ENCODE measurements around the gene MEF2D.

The MEF2D gene

DNA sequence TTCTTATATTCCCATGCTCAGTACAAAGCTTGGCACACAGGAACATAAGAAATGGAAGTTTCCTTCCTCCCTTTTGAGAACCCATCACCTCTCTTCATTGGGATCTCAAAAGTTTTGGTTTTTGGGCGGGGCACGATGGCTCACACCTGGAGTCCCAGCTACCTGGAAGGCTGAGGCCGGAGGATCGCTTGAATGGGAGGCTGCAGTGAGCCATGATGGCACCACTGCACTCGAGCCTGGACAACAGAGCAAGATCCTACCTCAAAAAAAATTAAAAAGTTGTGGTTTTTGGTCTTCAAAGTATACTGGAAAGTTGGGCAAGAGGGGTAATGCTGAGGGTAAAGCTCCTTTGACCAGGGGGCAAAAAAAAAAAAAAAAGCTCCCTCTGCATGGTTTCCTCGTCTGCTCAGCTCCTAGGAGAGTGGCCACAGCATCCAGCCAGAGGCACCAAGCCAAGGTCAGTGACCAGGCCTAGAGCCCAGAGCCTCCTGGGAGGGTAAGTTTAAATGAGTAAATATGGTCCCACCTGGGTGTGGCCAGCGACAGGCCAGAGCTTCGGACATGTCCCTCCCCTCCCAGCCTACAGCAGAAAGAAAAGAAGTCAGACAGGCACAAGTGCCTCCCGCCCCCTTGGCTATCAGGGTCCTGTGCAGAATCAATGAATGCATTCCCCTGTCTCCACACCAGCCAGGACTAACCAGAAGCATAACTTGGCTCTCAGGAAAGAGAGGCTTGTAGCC lies 5.0 kb downstream of the MEF2D start:
- TF ChIP-seq, protein P1, sequence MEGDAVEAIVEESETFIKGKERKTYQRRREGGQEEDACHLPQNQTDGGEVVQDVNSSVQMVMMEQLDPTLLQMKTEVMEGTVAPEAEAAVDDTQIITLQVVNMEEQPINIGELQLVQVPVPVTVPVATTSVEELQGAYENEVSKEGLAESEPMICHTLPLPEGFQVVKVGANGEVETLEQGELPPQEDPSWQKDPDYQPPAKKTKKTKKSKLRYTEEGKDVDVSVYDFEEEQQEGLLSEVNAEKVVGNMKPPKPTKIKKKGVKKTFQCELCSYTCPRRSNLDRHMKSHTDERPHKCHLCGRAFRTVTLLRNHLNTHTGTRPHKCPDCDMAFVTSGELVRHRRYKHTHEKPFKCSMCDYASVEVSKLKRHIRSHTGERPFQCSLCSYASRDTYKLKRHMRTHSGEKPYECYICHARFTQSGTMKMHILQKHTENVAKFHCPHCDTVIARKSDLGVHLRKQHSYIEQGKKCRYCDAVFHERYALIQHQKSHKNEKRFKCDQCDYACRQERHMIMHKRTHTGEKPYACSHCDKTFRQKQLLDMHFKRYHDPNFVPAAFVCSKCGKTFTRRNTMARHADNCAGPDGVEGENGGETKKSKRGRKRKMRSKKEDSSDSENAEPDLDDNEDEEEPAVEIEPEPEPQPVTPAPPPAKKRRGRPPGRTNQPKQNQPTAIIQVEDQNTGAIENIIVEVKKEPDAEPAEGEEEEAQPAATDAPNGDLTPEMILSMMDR (IDR thresholded peaks at IDR 0.05; ENCODE audit: low read depth, low read length) = no peak
- TF ChIP-seq EZH2phosphoT487 (IDR thresholded peaks at IDR 0.05; ENCODE audit: low read depth) = no peak
- Histone ChIP-seq H3K36me3 (replicated peaks; ENCODE audit: low read depth, low read length) (peaks cover 11% of the 10 kb centered on the region), H3K4me1 (ENCODE audit: low read length) (peaks cover 83% of the 10 kb centered on the region), H3K9ac (ENCODE audit: low read length) (no peak overlapping the region), H3K27me3 (ENCODE audit: low read depth, low read length) (no peaks in the 10 kb centered on the region), H3K27ac (ENCODE audit: low read length) (no peak overlapping the region), H3K4me3 (ENCODE audit: low read length) (no peak overlapping the region), H4K20me1 (ENCODE audit: insufficient read depth, low read length) (peaks cover 69% of the 10 kb centered on the region), H3K4me2 (ENCODE audit: low read length) (peak overlapping the region; percentile 89; the same call in 1 of the 2 replicates), H2AFZ (ENCODE audit: low read depth, low read length) (no peak overlapping the region), H3K79me2 (ENCODE audit: low read length) (peaks cover 100% of the 10 kb centered on the region), H3K9me3 (ENCODE audit: insufficient read depth, low read length) (no peaks in the 10 kb centered on the region)

DNA sequence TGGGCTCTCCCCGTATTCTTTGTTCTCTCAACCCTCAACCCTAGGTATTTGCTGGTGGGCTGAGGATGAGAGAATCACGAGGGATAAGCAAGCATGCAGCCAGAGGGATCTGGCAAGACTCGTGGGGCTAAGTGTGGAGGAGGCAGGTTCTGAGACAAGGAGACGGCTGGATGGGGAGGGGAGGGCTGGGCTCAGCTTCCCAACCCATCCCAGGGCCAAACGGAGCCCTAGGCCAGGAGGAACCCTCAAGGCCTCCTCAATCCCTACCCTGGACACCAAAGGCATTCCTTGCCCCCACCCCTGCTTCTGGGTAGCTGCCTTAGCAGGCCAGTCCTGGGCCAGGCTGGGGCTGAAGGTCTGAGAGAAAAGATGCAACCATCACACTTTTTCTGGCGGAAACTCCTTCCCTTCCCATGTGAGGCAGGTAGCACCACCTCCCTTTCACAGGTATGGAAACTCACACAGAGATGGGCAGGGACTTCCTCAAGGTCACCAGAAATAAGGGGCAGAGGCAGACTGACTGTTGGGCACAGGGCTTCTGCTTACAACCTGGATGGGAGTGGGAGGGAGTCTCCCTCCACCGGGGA lies 6.2 kb downstream of the MEF2D start:
- peak overlapping the region; percentile 96; the same call in 1 of the 2 replicates for H3K4me2 ChIP-seq (ENCODE audit: low read length)
- H3K9me3 ChIP-seq (ENCODE audit: insufficient read depth, low read length) = no peaks in the 10 kb centered on the region
- peaks cover 11% of the 10 kb centered on the region for H3K36me3 ChIP-seq (replicated peaks; ENCODE audit: low read depth, low read length)
- no peaks in the 10 kb centered on the region for H3K27me3 ChIP-seq (ENCODE audit: low read depth, low read length)
- H3K9ac ChIP-seq (ENCODE audit: low read length) = no peak overlapping the region
- no peak overlapping the region for H3K4me3 ChIP-seq (ENCODE audit: low read length)
- peaks cover 72% of the 10 kb centered on the region for H4K20me1 ChIP-seq (ENCODE audit: insufficient read depth, low read length)
- H3K27ac ChIP-seq (ENCODE audit: low read length) = no peak overlapping the region
- TF ChIP-seq, protein P1 (IDR thresholded peaks at IDR 0.05; ENCODE audit: low read depth, low read length) = no peak
- TF ChIP-seq EZH2phosphoT487 (IDR thresholded peaks at IDR 0.05; ENCODE audit: low read depth) = no peak
- peaks cover 94% of the 10 kb centered on the region for H3K4me1 ChIP-seq (ENCODE audit: low read length)
- H3K79me2 ChIP-seq (ENCODE audit: low read length) = peaks cover 100% of the 10 kb centered on the region
- H2AFZ ChIP-seq (ENCODE audit: low read depth, low read length) = no peak overlapping the region

- Histone ChIP-seq H3K79me2 (ENCODE audit: low read length) (peaks cover 100% of the 10 kb centered on the region), H3K4me1 (ENCODE audit: low read length) (peaks cover 95% of the 10 kb centered on the region), H3K27me3 (ENCODE audit: low read depth, low read length) (no peaks in the 10 kb centered on the region), H3K36me3 (replicated peaks; ENCODE audit: low read depth, low read length) (peaks cover 11% of the 10 kb centered on the region), H3K4me2 (ENCODE audit: low read length) (peak overlapping the region; percentile 96), H3K9me3 (ENCODE audit: insufficient read depth, low read length) (no peaks in the 10 kb centered on the region), H3K9ac (ENCODE audit: low read length) (peak overlapping the region; percentile 68; the same call in 1 of the 2 replicates), H3K27ac (ENCODE audit: low read length) (peak overlapping the region; percentile 83; the same call in 1 of the 2 replicates), H4K20me1 (ENCODE audit: insufficient read depth, low read length) (peaks cover 71% of the 10 kb centered on the region), H3K4me3 (ENCODE audit: low read length) (peak overlapping the region; percentile 68), H2AFZ (ENCODE audit: low read depth, low read length) (no peak overlapping the region)
- TF ChIP-seq EZH2phosphoT487 (IDR thresholded peaks at IDR 0.05; ENCODE audit: low read depth) = no peak
- TF ChIP-seq, protein P1 (IDR thresholded peaks at IDR 0.05; ENCODE audit: low read depth, low read length) = no peak
Measured at GRCh38 chr1:156493742-156494141, 6.8 kb downstream of the MEF2D start.

- no peaks in the 10 kb centered on the region for H3K9me3 ChIP-seq (ENCODE audit: insufficient read depth, low read length)
- peaks cover 11% of the 10 kb centered on the region for H3K36me3 ChIP-seq (replicated peaks; ENCODE audit: low read depth, low read length)
- peak overlapping the region; percentile 68 for H3K9ac ChIP-seq (ENCODE audit: low read length)
- TF ChIP-seq, protein P1 (IDR thresholded peaks at IDR 0.05; ENCODE audit: low read depth, low read length) = no peak
- TF ChIP-seq EZH2phosphoT487 (IDR thresholded peaks at IDR 0.05; ENCODE audit: low read depth) = no peak
- peaks cover 100% of the 10 kb centered on the region for H3K79me2 ChIP-seq (ENCODE audit: low read length)
- no peaks in the 10 kb centered on the region for H3K27me3 ChIP-seq (ENCODE audit: low read depth, low read length)
- H3K4me2 ChIP-seq (ENCODE audit: low read length) = peak overlapping the region; percentile 96
- peak overlapping the region; percentile 68 for H3K4me3 ChIP-seq (ENCODE audit: low read length)
- H3K4me1 ChIP-seq (ENCODE audit: low read length) = peaks cover 95% of the 10 kb centered on the region
- H2AFZ ChIP-seq (ENCODE audit: low read depth, low read length) = no peak overlapping the region
- peaks cover 69% of the 10 kb centered on the region for H4K20me1 ChIP-seq (ENCODE audit: insufficient read depth, low read length)
- peak overlapping the region; percentile 83 for H3K27ac ChIP-seq (ENCODE audit: low read length)
Measured at GRCh38 chr1:156493154-156493631, 7.4 kb downstream of the MEF2D start.

Data from OCI-LY3 (cell line).